Stomach (tissue), 9 donors: ENCODE data around the gene PHF19. TPM values are rescaled to one million over a fixed set of nuclear protein-coding genes. Genes with fewer than 3 reads are reported as not detected.

Experiments used
- DNase-seq, 2 donors: peaks; one replicate each; pipeline versions ENCODE4 v3.0.0 to v3.0.0-alpha.2; 2013 to 2019
- H3K27ac ChIP-seq, 5 donors: fragments of 200-600 bp in 4 of 5; sonication (generic) in 4 of 5; one replicate each; pipeline ENCODE4 v1.5.1; 2013 to 2019; ENCODE audit warnings: mild to moderate bottlenecking in 1 of 5, moderate library complexity in 1 of 5
- H3K27me3 ChIP-seq, 3 donors: fragments of 200-600 bp; sonication (generic); one replicate each; pipeline ENCODE4 v1.5.1; 2017 to 2019; ENCODE audit warnings: mixed run types in 1 of 3
- H3K36me3 ChIP-seq, 4 donors: fragments of 200-600 bp; sonication (generic); 1 replicate in 3 of 4; 2 replicates in 1 of 4; pipeline ENCODE4 v1.5.1; 2016 to 2019
- H3K4me1 ChIP-seq, 4 donors: fragments of 200-600 bp; sonication (generic); one replicate each; pipeline ENCODE4 v1.5.1; 2016 to 2019
- H3K4me3 ChIP-seq, 4 donors: fragments of 200-600 bp; sonication (generic) in 3 of 4; one replicate each; pipeline ENCODE4 v1.5.1; 2016 to 2019; ENCODE audit warnings: mild to moderate bottlenecking in 1 of 4
- H3K9me3 ChIP-seq, 4 donors: fragments of 200-600 bp; sonication (generic); one replicate each; pipeline ENCODE4 v1.5.1; 2016 to 2019
- CTCF ChIP-seq, 7 experiments: fragments of 450-650 bp in 4 of 7; fragments of 200-600 bp in 3 of 7; sonication (generic) in 3 of 7; IDR thresholded peaks; one replicate each; pipeline ENCODE4 v1.5.1; 2016 to 2019; ENCODE audit warnings: antibody characterized with exemption in 7 of 7, control low read depth in 2 of 7, mild to moderate bottlenecking in 1 of 7
- EP300 ChIP-seq: sonication (generic); formaldehyde crosslinking; IDR thresholded peaks from one replicate; pipeline ENCODE4 v1.6.1; 2017; ENCODE audit warnings: antibody characterized with exemption
- POLR2A ChIP-seq, 4 donors: fragments of 450-650 bp; IDR thresholded peaks; one replicate each; pipeline ENCODE4 v1.6.1; 2016; ENCODE audit warnings: antibody characterized with exemption in 4 of 4, control low read depth in 2 of 4, mild to moderate bottlenecking in 1 of 4, moderate library complexity in 1 of 4
- POLR2AphosphoS5 ChIP-seq, 3 donors: sonication (generic); formaldehyde crosslinking; IDR thresholded peaks; one replicate each; pipeline ENCODE4 v1.6.1; 2016; ENCODE audit warnings: antibody characterized with exemption in 3 of 3
- WGBS, 5 donors: extraction: QIAGEN DNeasy Blood & Tissue Kit in 3 of 5; methylation state at CpG; one replicate each; pipeline versions ENCODE4 v1.1.5 to v1.1.7; 2013 to 2018; 5-methylcytosine and 5-hydroxymethylcytosine counted together
- intact Hi-C: fragments of 100-400 bp; cut with DNase I; formaldehyde crosslinking; loops from one replicate; pipeline ENCODE4 v1.15.1; 2023; ENCODE audit warnings: low total_unique reads
- polyA plus RNA-seq, 3 donors: library from polyadenylated mRNA; stranded (reverse); fragments of 200-250 nt; gene quantifications; one replicate each; pipeline ENCODE4 v1.2.3, GENCODE V29; 2013
- total RNA-seq, 5 donors: library from RNA; depleted of rRNA; stranded (reverse); fragments of >200 nt; gene quantifications; one replicate each; pipeline versions ENCODE4 v1.1.0 to v1.2.3, GENCODE V29; 2014 to 2016
- donor health status: healthy with polysubstance abuse.
- donor health status: Bipolar disorder and iron deficiency.
- donor health status: healthy.

PHF19 gene
- total and polyA plus RNA-seq, 8 donors, result 10.7 to 251 (median 27.2) TPM

- WGBS, 5 donors, result 24 to 68% (median 39%) methylated on average over 5 of the region's 5 CpGs
- TF ChIP-seq CTCF (IDR thresholded peaks at IDR 0.05) (no peak), POLR2AphosphoS5 (IDR thresholded peaks at IDR 0.05) (no peak), POLR2A (IDR thresholded peaks at IDR 0.05) (no peak)
Observed at GRCh38 chr9:120865809-120866208, 11.2 kb downstream of the PHF19 start.

GRCh38 chr9:120865176-120865575 lies 11.8 kb downstream of the PHF19 start:
- WGBS, 5 donors, result 64 to 85% (median 80%) methylated on average over 5 of the region's 5 CpGs
- Histone ChIP-seq H3K27ac (no peak overlapping the region), H3K9me3 (no peaks in the 10 kb centered on the region), H3K27me3 (no peaks in the 10 kb centered on the region), H3K36me3 (peaks cover 23 to 68% (median 57%) of the 10 kb centered on the region in 4 donors), H3K4me3 (no peak overlapping the region), H3K4me1 (peaks cover 13 to 20% (median 18%) of the 10 kb centered on the region in 4 donors)
- DNase-seq, result no peak
- TF ChIP-seq CTCF (IDR thresholded peaks at IDR 0.05), result no peak
- TF ChIP-seq POLR2AphosphoS5 (IDR thresholded peaks at IDR 0.05), result no peak
- TF ChIP-seq POLR2A (IDR thresholded peaks at IDR 0.05), result no peak
- no peak for TF ChIP-seq EP300
- intact Hi-C loops, result no loop called here

More at GRCh38 chr9:120865809-120866208, 11.2 kb downstream of the PHF19 start:
- H3K27me3 ChIP-seq, result no peaks in the 10 kb centered on the region
- peak in 1 of 2 donors; percentile 67 for DNase-seq
- peaks cover 17 to 61% (median 51%) of the 10 kb centered on the region in 4 donors for H3K36me3 ChIP-seq
- peaks cover 13 to 20% (median 18%) of the 10 kb centered on the region in 4 donors for H3K4me1 ChIP-seq
- no peaks in the 10 kb centered on the region for H3K9me3 ChIP-seq
- H3K4me3 ChIP-seq, result no peak overlapping the region
- peak overlapping the region in 2 of 5 donors; percentile 22 to 38 for H3K27ac ChIP-seq
- intact Hi-C loops, result no loop called here

- no peak overlapping the region for H3K27ac ChIP-seq
- intact Hi-C loops, result no loop called here
Observed at GRCh38 chr9:120864719-120865118, 12.3 kb downstream of the PHF19 start.

GRCh38 chr9:120863833-120864232 lies 13.2 kb downstream of the PHF19 start:
- Histone ChIP-seq H3K9me3 (no peaks in the 10 kb centered on the region), H3K4me3 (no peak overlapping the region), H3K4me1 (peaks cover 6 to 10% (median 9%) of the 10 kb centered on the region in 4 donors), H3K27me3 (no peaks in the 10 kb centered on the region), H3K36me3 (peaks cover 31 to 81% (median 69%) of the 10 kb centered on the region in 4 donors), H3K27ac (no peak overlapping the region)
- TF ChIP-seq POLR2A (IDR thresholded peaks at IDR 0.05) (no peak), POLR2AphosphoS5 (IDR thresholded peaks at IDR 0.05) (no peak), EP300 (no peak), CTCF (IDR thresholded peaks at IDR 0.05) (no peak)
- 86 to 98% (median 92%) methylated on average over 7 of the region's 7 CpGs for WGBS, 5 donors
- DNase-seq, result no peak
- intact Hi-C loops, result no loop called here

More at GRCh38 chr9:120864719-120865118, 12.3 kb downstream of the PHF19 start:
- no peaks in the 10 kb centered on the region for H3K9me3 ChIP-seq
- WGBS, 5 donors, result 95 to 97% (median 96%) methylated on average over 5 of the region's 5 CpGs
- no peak overlapping the region for H3K4me3 ChIP-seq
- DNase-seq, result no peak
- H3K27me3 ChIP-seq, result no peaks in the 10 kb centered on the region
- H3K36me3 ChIP-seq, result peaks cover 27 to 72% (median 62%) of the 10 kb centered on the region in 4 donors
- TF ChIP-seq EP300, result no peak
- TF ChIP-seq POLR2AphosphoS5 (IDR thresholded peaks at IDR 0.05), result no peak
- TF ChIP-seq POLR2A (IDR thresholded peaks at IDR 0.05), result no peak
- no peak for TF ChIP-seq CTCF (IDR thresholded peaks at IDR 0.05)
- H3K4me1 ChIP-seq, result peaks cover 13 to 18% (median 16%) of the 10 kb centered on the region in 4 donors
